GM18517 (cell line): ENCODE data around the gene RAB7B.

ENCODE experiments used
- ATAC-seq: cut with Tn5 transposase; IDR thresholded peaks from one replicate; pipeline ENCODE4 v1.9.1; 2021; ENCODE audit warnings: mild to moderate bottlenecking, moderate library complexity; ENCODE audit not compliant: unreplicated experiment

Gene RAB7B

DNA sequence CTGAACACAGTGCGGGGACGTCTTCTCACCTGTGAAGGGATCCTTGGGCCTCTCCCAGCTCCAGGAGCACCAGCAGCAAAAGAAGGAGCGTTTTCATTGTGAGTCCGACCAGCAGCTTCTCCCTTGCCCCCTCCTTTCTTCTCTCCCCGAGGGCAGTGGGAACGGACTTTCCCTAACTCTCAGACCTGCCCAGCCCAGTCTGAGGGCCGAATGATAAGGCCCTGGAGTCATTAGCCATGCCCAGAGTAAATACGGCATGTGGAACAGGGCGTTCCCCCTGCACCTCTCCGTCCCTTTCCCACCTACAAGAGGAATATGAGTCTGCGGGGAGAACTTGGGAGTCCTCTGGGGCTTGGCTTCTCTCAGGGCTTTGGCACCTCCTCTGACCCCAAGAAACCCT, 20.5 kb upstream of the RAB7B start, which contains the start of gene CTSE:
Gene CTSE (minus strand): TSS at position 201 of the 400 bp plus-strand sequence. CDS start 104 bp downstream, at position 97.
- no peak for ATAC-seq

GRCh38 chr1:206022766-206023165, 19.6 kb upstream of the RAB7B start:
- no peak for ATAC-seq

- ATAC-seq, result no peak
Observed at GRCh38 chr1:206021626-206022365, 18.6 kb upstream of the RAB7B start.

- no peak for ATAC-seq
Observed at GRCh38 chr1:206021008-206021625, 17.9 kb upstream of the RAB7B start.

- ATAC-seq, result no peak
Observed at GRCh38 chr1:206020393-206021007, 17.3 kb upstream of the RAB7B start.

DNA sequence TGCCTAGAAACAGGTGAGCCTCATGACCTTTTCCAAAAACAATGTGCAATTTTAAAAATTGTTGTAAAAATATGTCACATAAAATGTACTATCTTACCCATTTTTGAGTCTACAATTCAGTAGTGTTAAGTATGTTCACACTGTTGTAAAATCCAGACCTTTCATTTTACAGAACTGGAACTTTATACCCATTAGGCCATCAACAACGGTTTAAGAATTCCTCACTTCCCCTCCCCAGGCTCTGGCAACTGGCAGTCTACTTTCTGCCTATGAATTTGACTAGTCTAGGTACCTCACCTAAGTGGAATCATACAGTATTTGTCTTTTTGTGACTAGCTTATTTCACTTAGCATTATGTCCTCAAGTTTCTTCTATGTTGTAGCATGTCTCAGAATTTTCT, 11.9 kb upstream of the RAB7B start:
- ATAC-seq, result no peak

GRCh38 chr1:206014601-206015000, 11.4 kb upstream of the RAB7B start:
- no peak for ATAC-seq

DNA sequence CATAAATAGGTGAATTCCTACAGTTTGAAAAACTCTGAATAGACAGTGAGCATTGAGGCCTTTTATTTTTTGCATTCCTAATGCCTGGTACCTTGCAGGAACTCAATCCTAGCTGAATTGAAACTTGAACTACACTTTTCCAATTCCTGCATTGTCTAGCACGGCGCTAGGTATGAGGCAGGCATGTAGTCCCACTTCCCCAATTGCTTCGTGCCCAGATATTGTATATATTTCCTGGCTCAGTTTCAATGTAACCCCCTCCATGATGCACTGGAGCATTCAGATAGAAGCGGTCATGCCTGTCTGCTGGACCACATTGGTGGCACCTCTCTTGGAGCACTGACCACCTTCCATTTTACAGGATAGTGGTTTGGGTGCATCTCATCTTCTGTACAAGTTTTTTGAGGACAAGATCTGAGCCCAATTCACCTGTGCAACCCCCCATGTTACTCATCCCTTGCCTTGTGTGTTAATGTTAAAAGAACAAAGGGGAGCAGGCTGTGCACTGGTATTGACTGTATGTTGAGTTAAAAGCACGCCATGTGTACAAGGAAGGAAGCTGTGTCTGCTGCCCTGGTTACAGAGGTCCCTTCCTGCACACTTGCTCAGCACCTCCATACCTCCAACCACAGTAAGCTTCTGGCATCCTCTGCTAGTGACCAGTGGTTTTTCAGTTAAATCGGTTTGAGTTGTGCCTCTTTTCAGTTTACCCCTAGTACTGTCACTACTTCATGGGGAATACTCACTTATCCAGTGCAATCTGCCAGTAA, 10.0 kb upstream of the RAB7B start:
- ATAC-seq, result no peak

DNA sequence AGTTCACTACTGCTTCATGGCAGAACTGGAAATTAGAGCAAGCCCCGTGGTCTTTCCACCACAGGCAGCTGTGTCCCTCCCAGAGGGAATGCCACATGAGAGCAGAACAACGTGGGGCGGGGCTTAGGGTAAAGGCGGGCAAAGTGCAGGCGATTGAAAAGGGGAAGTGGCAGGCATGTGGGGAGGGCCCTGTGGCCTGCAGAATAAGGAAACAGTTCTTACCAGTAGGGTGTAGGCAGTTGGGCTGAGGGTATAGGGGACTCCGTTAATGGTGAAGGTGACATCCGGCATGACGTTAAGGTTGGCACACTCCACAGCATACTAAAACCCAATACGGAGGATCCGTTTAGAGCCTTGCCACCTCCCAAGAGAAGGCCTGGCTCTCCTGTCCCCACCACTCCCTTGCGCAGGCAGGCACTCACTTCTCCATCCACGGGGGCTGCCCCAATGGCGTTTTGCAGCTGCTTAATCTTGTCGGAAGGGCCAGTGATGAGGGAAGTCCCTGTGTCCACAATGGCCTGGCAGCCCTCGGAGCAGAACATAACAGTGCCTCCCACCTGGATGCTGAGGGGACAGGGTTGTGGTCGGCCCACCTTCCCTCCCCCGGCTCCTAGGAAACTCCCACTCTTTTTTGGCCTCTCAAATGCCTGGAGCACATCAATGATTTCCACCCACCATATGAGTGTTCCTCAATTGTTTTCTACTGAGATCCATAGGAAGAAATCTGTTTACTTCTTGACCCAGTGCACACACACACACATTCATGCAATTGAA, 9.1 kb upstream of the RAB7B start:
- ATAC-seq, result peak; percentile 95

- no peak for ATAC-seq
Observed at GRCh38 chr1:206011057-206011456, 7.9 kb upstream of the RAB7B start.

DNA sequence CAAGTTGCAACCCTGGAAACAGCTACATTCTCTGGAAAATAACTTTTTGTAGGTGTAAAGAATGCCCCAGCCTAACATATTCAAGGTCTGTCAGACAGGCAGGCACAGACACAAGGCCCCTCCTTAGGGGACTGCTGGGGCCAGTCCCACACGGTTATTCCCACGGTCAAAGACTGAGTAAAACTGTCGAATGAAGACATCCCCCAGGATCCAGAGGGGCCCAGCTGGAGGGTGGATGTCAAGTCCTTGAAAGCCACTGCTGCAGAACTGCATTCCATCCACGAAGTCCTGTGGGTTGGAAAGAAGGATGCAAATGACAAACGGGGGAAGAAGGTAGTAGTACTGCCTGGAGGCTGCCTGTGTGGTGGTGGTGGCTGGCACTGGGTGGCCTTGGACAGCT, 6.9 kb upstream of the RAB7B start:
- no peak for ATAC-seq

- ATAC-seq, result no peak
Observed at GRCh38 chr1:206006946-206007345, 3.8 kb upstream of the RAB7B start.

DNA sequence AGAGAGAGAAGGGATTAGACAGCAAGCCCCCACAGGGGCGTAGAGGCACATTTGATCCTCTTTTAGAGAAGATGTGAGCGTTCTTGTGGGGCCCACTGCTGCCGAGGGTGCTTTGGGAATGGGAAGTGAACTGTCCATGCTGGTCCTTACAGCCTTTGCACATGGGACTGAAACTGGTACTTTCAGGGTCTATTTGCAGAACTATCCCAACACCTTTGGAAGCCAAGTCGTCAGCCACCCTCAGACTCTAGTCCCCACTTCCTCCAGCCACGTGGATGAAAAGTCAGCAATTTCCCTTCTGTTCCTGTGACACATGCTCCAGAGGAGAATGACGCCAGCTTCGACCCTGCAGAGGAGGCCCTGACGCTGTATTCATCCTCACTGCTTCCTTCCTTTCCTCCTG, 2.6 kb upstream of the RAB7B start:
- no peak for ATAC-seq

- ATAC-seq, result no peak
Observed at GRCh38 chr1:206005234-206005633, 2.0 kb upstream of the RAB7B start.

DNA sequence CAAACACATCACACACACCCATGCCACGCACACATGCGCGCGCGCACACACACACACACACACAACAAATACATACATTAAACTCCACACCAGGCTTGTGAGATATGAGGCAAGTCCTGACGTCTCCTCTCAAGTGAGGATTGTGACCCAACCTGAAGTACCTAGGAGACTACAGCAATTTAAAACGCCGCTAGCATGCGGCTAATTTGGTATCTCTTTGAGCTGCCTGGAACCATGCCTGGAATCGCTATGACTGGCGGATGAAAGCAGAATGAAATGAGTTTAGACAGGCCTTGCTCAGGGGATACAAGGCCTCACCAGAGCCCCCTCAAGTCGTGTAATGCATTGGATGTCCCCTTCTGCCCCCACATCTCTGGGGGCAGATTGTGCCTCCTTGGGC, 1.6 kb upstream of the RAB7B start:
- ATAC-seq, result no peak

DNA sequence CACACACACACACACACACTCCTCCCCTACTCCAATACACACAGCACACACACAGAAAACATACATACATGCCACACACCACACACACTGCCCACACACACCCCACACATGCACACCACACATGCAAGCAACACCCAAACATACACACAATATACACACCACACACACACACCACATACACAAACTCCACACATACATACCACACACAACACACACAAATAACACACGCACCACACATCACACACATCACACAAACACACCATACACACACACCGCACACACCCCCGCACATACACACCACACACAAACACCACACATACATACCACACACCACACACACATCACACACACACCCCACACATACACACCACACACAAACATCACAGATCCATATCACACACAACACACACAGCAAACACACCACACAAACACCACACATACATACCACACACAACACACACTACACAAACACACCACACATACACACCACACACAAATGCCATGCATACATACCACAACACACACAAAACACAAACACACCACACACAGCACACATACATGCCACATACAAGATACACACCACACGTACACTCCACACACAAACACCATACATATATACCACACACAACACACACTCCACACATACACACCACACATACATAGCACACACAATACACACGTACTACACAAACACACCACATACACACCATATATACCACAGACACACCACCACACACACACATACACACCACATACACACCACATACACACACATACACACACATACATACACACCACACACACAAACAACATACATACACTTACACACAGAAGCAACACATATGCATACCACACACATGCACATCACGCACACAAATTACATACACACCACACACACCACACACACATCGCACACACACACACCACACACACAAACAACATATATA, 932 bp upstream of the RAB7B start:
- ATAC-seq, result no peak

GRCh38 chr1:206002160-206002559, 1.0 kb downstream of the RAB7B start:
- no peak for ATAC-seq

DNA sequence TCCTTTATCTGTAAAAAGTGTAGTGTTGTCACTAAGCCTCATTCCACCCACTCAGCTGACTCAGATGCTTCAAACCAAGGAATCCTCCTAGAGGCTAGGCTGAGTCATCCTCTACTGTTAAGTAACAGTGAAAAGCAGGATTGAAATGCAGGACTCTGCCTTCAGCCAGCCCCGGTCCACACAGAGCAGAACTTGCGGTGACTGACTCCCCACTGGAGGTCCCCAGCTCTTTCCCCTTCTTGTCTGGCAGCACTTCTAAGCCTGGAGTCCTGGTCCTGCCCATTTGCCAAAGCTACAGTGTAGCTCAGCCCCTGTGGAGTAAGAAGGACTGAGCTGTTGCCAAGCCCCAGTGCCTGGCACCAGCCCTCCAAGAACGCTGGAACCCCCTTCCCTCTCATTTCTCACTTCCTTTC, 1.7 kb downstream of the RAB7B start:
- no peak for ATAC-seq

DNA sequence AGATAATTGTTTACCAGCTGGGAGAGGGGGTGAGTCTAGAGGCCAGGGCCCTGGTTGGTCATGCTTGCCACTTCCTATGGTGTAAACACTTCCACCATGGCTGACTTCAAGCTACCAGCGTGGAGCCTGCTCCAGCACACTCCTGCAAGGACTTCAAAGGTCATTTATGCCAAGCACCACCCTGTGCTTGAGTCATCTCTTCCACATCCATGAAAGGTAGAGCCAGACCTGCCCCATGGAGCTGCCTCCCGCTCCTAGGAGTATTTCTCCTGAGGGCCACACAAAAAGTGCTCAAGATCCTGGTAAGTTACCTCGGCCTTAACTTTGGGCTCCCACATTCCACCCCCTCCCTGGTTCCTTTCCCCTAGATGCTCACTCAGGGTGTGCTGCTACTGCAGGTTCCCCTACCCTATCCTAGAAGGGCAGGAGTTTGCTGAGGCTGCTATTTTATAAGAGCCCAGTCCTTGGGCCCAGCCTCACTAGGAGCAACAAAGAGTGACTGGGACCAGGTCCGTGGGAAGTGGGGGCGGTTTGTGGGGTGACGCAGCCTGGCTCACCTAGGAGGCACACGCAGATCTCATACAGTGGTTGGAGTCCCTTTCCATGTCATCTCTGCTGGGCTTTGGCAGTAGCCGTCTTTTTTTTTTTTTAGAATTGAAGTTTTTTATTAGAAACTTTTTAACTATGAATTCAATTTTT, 2.4 kb downstream of the RAB7B start:
- ATAC-seq, result no peak
